GM23248 (cell line): ENCODE results near the gene MAMDC2. TPM values are rescaled to one million over a fixed set of nuclear protein-coding genes. Genes with fewer than 3 reads are reported as not detected.

Source experiments
- DNase-seq: peaks from one replicate; pipeline ENCODE4 v3.0.0-alpha.2; 2015
- H2AFZ ChIP-seq: fragments of 200-600 bp; sonication (generic); 2 replicates; pipeline ENCODE4 v1.6.1; 2016; ENCODE audit warnings: antibody characterized with exemption
- H3F3A ChIP-seq: fragments of 200-600 bp; sonication (generic); 2 replicates; pipeline ENCODE4 v1.6.1; 2016; ENCODE audit warnings: mild to moderate bottlenecking, antibody characterized with exemption, mixed run types; ENCODE audit not compliant: insufficient read depth
- H3K27ac ChIP-seq: fragments of 200-600 bp; sonication (generic); 2 replicates; pipeline ENCODE4 v1.5.1; 2016; ENCODE audit warnings: mild to moderate bottlenecking
- H3K27me3 ChIP-seq: fragments of 200-600 bp; sonication (generic); replicated peaks from 2 replicates; pipeline ENCODE4 v1.6.1; 2016; ENCODE audit warnings: mild to moderate bottlenecking; ENCODE audit not compliant: insufficient read depth
- H3K36me3 ChIP-seq: fragments of 200-600 bp; sonication (generic); 2 replicates; pipeline ENCODE4 v1.6.1; 2016; ENCODE audit warnings: low read depth, mild to moderate bottlenecking
- H3K4me1 ChIP-seq: fragments of 200-600 bp; sonication (generic); 2 replicates; pipeline ENCODE4 v1.6.1; 2016; ENCODE audit warnings: mild to moderate bottlenecking; ENCODE audit not compliant: insufficient read depth
- H3K4me2 ChIP-seq: fragments of 200-600 bp; sonication (generic); one replicate; pipeline ENCODE4 v1.6.1; 2016; ENCODE audit warnings: mild to moderate bottlenecking; ENCODE audit not compliant: unreplicated experiment
- H3K4me3 ChIP-seq: fragments of 200-600 bp; sonication (generic); 2 replicates; pipeline ENCODE4 v1.5.1; 2016; ENCODE audit warnings: mild to moderate bottlenecking
- H3K79me2 ChIP-seq: fragments of 200-600 bp; sonication (generic); 2 replicates; pipeline ENCODE4 v1.6.1; 2016; ENCODE audit warnings: mild to moderate bottlenecking; ENCODE audit not compliant: insufficient read depth
- H3K9ac ChIP-seq: fragments of 200-600 bp; sonication (generic); 2 replicates; pipeline ENCODE4 v1.6.1; 2016; ENCODE audit warnings: mild to moderate bottlenecking
- H3K9me2 ChIP-seq: fragments of 200-600 bp; sonication (generic); 2 replicates; pipeline ENCODE4 v1.6.1; 2016; ENCODE audit warnings: mixed run types, mild to moderate bottlenecking, moderate library complexity; ENCODE audit not compliant: insufficient read depth
- H3K9me3 ChIP-seq: fragments of 200-600 bp; sonication (generic); one replicate; pipeline ENCODE4 v1.6.1; 2017; ENCODE audit warnings: low read depth
- H4K20me1 ChIP-seq: fragments of 200-600 bp; sonication (generic); 2 replicates; pipeline ENCODE4 v1.6.0; 2016; ENCODE audit not compliant: insufficient read depth
- EZH2 ChIP-seq: fragments of 200-600 bp; sonication (generic); IDR thresholded peaks from 2 replicates; pipeline ENCODE4 v1.6.1; 2018; ENCODE audit warnings: antibody characterized with exemption, mild to moderate bottlenecking; ENCODE audit not compliant: insufficient read depth, poor library complexity, severe bottlenecking
- EZH2phosphoT487 ChIP-seq: fragments of 200-600 bp; sonication (generic); IDR thresholded peaks from 2 replicates; pipeline ENCODE4 v1.6.1; 2018; ENCODE audit warnings: antibody characterized with exemption, moderate library complexity, mild to moderate bottlenecking, low read depth; ENCODE audit not compliant: insufficient read depth
- WGBS, 2 experiments: methylation state at CpG; one replicate each; pipeline ENCODE4 v1.1.6; 2015 to 2017; ENCODE audit warnings: low lambda C conversion rate in 2 of 2, low coverage in 1 of 2; ENCODE audit errors: missing lambda C conversion rate in 2 of 2; 5-methylcytosine and 5-hydroxymethylcytosine counted together
- in situ Hi-C: fragments of 300-500 bp; cut with MboI; formaldehyde crosslinking; loops from 2 replicates; pipeline ENCODE4 v1.15.0; 2020
- polyA plus RNA-seq: library from polyadenylated mRNA; unstranded; fragments of >200 nt; fragmentation: Nextera tagmentation; extraction: Ambion mirVana; gene quantifications from 2 replicates; pipeline ENCODE4 v1.2.1, GENCODE V29; 2016
- total RNA-seq: library from RNA; depleted of rRNA; stranded (reverse); fragments of >200 nt; shearing (Covaris generic); gene quantifications from 2 replicates; pipeline ENCODE4 v1.2.3, GENCODE V29; 2014

Gene MAMDC2
- total and polyA plus RNA-seq, 2 experiments from 2014 or later = 0.45 TPM; not detected in 1

DNA sequence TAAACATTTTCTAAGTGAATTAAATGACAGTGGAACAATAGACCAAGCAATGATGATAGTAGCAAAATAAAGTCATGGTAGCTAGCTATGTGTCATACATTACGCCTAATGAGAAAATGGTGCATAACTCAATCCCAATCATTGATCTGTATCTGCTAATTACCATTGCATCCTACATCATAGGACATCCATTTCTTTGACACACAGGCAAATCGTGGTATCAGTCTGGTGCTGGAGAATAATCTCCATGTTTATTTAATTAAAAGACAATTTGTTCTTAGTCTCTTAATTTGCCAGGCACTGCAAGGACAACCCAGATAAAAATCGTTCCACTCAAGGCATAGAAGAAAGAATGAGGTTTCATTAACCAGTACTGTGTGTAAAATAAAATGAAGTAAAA, 125.6 kb downstream of the MAMDC2 start:
- H3K27ac ChIP-seq = no peak overlapping the region
- no peaks in the 10 kb centered on the region for H3K9me3 ChIP-seq
- no peaks in the 10 kb centered on the region for H3K27me3 ChIP-seq
- H3K4me3 ChIP-seq = no peak overlapping the region
- no peak overlapping the region for H2AFZ ChIP-seq
- WGBS, 2 experiments = 33 to 38% methylated on average over 3 of the region's 3 CpGs
- TF ChIP-seq EZH2phosphoT487 (no peak), EZH2 (no peak)
- no peaks in the 10 kb centered on the region for H3K79me2 ChIP-seq
- H3K9ac ChIP-seq = no peak overlapping the region
- H3K4me1 ChIP-seq = no peaks in the 10 kb centered on the region
- no peaks in the 10 kb centered on the region for H4K20me1 ChIP-seq
- no peak overlapping the region for H3K4me2 ChIP-seq
- in situ Hi-C loops = no loop called here
- H3F3A ChIP-seq = no peaks in the 10 kb centered on the region
- H3K9me2 ChIP-seq = no peaks in the 10 kb centered on the region
- no peak for DNase-seq
- H3K36me3 ChIP-seq = no peaks in the 10 kb centered on the region

DNA sequence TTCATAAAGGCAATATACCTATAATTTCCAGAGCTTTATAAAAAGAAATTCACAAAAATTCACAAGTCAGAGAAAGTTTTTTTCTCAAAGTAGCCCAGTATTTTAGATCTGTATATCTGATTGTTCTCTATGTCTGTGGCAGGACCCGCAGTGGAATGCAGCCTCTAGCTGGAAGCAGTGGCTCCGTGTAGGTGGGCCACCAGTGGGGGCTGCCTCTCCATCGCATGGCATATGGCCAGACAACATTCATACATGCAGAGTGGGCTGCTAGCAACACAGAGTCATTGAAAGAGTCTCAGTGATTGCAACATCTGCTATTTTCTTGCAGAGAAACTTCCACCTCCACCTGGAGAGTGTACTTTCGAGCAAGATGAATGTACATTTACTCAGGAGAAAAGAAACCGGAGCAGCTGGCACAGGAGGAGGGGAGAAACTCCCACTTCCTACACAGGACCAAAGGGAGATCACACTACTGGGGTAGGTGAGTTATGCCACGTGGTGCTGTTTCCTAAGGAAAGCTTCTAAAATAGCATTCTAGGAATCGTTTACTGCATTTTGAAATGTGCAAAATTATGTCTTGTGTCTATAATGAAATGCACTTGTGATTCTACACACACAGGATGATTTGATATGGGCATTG, 126.6 kb downstream of the MAMDC2 start:
- H3K27ac ChIP-seq = no peak overlapping the region
- H2AFZ ChIP-seq = no peak overlapping the region
- DNase-seq = no peak
- no peaks in the 10 kb centered on the region for H3F3A ChIP-seq
- no peaks in the 10 kb centered on the region for H3K4me1 ChIP-seq
- no peaks in the 10 kb centered on the region for H3K9me2 ChIP-seq
- H3K4me3 ChIP-seq = no peak overlapping the region
- no peak overlapping the region for H3K4me2 ChIP-seq
- no peaks in the 10 kb centered on the region for H3K27me3 ChIP-seq
- H3K79me2 ChIP-seq = no peaks in the 10 kb centered on the region
- H3K9ac ChIP-seq = no peak overlapping the region
- H3K36me3 ChIP-seq = no peaks in the 10 kb centered on the region
- no peak for TF ChIP-seq EZH2
- no peak for TF ChIP-seq EZH2phosphoT487
- H3K9me3 ChIP-seq = no peaks in the 10 kb centered on the region
- H4K20me1 ChIP-seq = no peaks in the 10 kb centered on the region
- 70% methylated on average over 7 of the region's 7 CpGs for WGBS, 2 experiments
- in situ Hi-C loops = no loop called here

DNA sequence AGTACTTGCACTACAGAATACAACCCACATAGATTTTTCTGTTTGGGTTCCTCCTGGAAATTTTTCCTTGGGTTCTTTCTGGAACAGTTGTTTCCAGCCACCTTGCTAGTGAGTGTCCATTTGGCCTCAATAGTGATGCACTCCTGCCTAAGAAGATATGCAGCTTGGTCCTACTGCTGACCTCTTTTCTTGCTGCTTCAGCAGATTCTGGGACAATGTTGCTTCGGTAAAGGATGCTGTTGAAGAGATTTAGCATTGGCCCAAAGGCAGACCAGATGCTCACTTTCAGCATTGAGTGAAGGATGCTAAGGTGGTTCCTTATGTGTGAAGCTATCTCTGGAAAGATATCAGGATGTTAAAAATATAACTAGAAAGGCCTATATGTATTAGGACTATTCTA, 128.9 kb downstream of the MAMDC2 start:
- peaks cover 6% of the 10 kb centered on the region; the same call in 1 of the 2 replicates for H3K4me1 ChIP-seq
- no peaks in the 10 kb centered on the region for H3K9me3 ChIP-seq
- no peak overlapping the region for H3K4me2 ChIP-seq
- in situ Hi-C loops = no loop called here
- DNase-seq = no peak
- H3K79me2 ChIP-seq = no peaks in the 10 kb centered on the region
- no peaks in the 10 kb centered on the region for H3K36me3 ChIP-seq
- WGBS, 2 experiments = 83 to 89% methylated on average over 1 of the region's 1 CpG
- no peaks in the 10 kb centered on the region for H4K20me1 ChIP-seq
- H3F3A ChIP-seq = no peaks in the 10 kb centered on the region
- no peaks in the 10 kb centered on the region for H3K27me3 ChIP-seq
- no peak overlapping the region for H2AFZ ChIP-seq
- no peaks in the 10 kb centered on the region for H3K9me2 ChIP-seq
- H3K4me3 ChIP-seq = no peak overlapping the region
- H3K9ac ChIP-seq = no peak overlapping the region
- no peak overlapping the region for H3K27ac ChIP-seq
- no peak for TF ChIP-seq EZH2phosphoT487
- TF ChIP-seq EZH2 = no peak

DNA sequence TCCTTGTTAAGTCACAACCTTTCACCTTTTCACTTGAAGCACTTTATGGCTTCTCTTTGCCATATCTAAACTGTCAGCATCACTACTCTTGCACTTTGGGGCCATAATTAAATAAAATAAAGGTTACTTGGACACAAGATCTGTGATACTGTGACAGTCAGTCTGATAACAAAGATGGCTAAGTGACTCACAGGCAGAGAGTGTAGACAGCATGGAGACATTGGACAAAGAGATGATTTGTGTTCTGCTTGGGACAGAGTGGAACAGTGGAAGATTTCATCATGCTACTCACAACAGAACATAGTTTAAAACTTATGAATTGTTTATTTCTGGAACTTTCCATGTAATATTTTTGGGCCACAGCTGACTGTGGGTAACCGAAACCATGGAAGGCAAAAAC, 133.5 kb downstream of the MAMDC2 start:
- no peak overlapping the region for H3K9ac ChIP-seq
- no peak for TF ChIP-seq EZH2
- no peak for TF ChIP-seq EZH2phosphoT487
- no peak overlapping the region for H3K4me2 ChIP-seq
- no peak overlapping the region for H3K27ac ChIP-seq
- no peak overlapping the region for H3K4me3 ChIP-seq
- peaks cover 6% of the 10 kb centered on the region; the same call in 1 of the 2 replicates for H3K4me1 ChIP-seq
- no peak for DNase-seq
- no peaks in the 10 kb centered on the region for H3F3A ChIP-seq
- H3K27me3 ChIP-seq = no peaks in the 10 kb centered on the region
- 74 to 76% methylated on average over 1 of the region's 1 CpG for WGBS, 2 experiments
- no peaks in the 10 kb centered on the region for H3K79me2 ChIP-seq
- no peaks in the 10 kb centered on the region for H3K9me2 ChIP-seq
- H3K36me3 ChIP-seq = no peaks in the 10 kb centered on the region
- in situ Hi-C loops = no loop called here
- H3K9me3 ChIP-seq = no peaks in the 10 kb centered on the region
- H2AFZ ChIP-seq = no peak overlapping the region
- no peaks in the 10 kb centered on the region for H4K20me1 ChIP-seq
